ENCODE data around the gene PTPRD. TPM values are rescaled to one million over a fixed set of nuclear protein-coding genes. Genes with fewer than 3 reads are reported as not detected.

The PTPRD gene
- total and polyA plus RNA-seq, 2 of the 4 experiments (the other 2 are of a cell fraction) = 0.07 to 0.18 TPM

- DNase-seq (no peak), ATAC-seq (ENCODE audit: low read depth) (no peak)
- no peak overlapping the region for H4K5ac ChIP-seq (ENCODE audit: low read depth, low read length)
- H2AK9ac ChIP-seq (replicated peaks; ENCODE audit: low read depth, low read length, poor library complexity) = no peak overlapping the region
- H4K91ac ChIP-seq (ENCODE audit: insufficient read depth, low read depth, low read length) = no peak overlapping the region
- CTCF ChIA-PET = no interaction called here
- H3K27ac ChIP-seq (ENCODE audit: insufficient read depth, low read length) = no peak overlapping the region
- H3K56ac ChIP-seq (ENCODE audit: extremely low read depth, insufficient read depth, low read length) = no peak overlapping the region
- no peak overlapping the region for H2AFZ ChIP-seq (replicated peaks; ENCODE audit: low read length, poor library complexity)
- H3K9ac ChIP-seq (ENCODE audit: low read depth, low read length) = no peak overlapping the region
- no peaks in the 10 kb centered on the region for H3K36me3 ChIP-seq (ENCODE audit: control insufficient read depth, insufficient read depth, low read length)
- WGBS, 2 experiments (ENCODE audit: extremely low coverage in 2 of 2, insufficient read length in 1 of 2) = no CpG with 5 or more reads among the region's 1 CpG
- no peaks in the 10 kb centered on the region for H3K4me1 ChIP-seq (ENCODE audit: control insufficient read depth, insufficient read depth, low read length)
- H4K8ac ChIP-seq (ENCODE audit: low read depth in 2 of 2, low read length in 2 of 2) = no peak overlapping the region
- H4K20me1 ChIP-seq (ENCODE audit: insufficient read depth, low read length) = no peaks in the 10 kb centered on the region
- dilution Hi-C loops (cut with HindIII; ENCODE audit: low sequenced_read_pairs, unreplicated experiment) = no loop called here
- H3K18ac ChIP-seq (ENCODE audit: low read depth, low read length) = no peak overlapping the region
- no peak overlapping the region for H3K4me2 ChIP-seq (ENCODE audit: low read depth, low read length)
- no peak overlapping the region for H2BK120ac ChIP-seq (ENCODE audit: low read depth, low read length)
- BruUV-seq (replicated peaks) = no TSS peak
- no peak overlapping the region for H2BK20ac ChIP-seq (ENCODE audit: low read depth, low read length)
- no peak overlapping the region for H2BK5ac ChIP-seq (ENCODE audit: low read depth, low read length, poor library complexity, severe bottlenecking)
- intact Hi-C loops (cut with micrococcal nuclease) = no loop called here
- H2BK15ac ChIP-seq (ENCODE audit: low read depth, low read length) = no peak overlapping the region
- peaks cover 5% of the 10 kb centered on the region; the same call in 1 of the 2 replicates for H3K9me3 ChIP-seq (ENCODE audit: control insufficient read depth, insufficient read depth, low read length)
- no peak overlapping the region for H3K14ac ChIP-seq (replicated peaks; ENCODE audit: low read depth, low read length)
- no peak overlapping the region for H2AK5ac ChIP-seq (ENCODE audit: low read depth, low read length)
- H3K9me1 ChIP-seq (ENCODE audit: insufficient read depth, low read length) = no peaks in the 10 kb centered on the region
- no peak overlapping the region for H3K4me3 ChIP-seq (ENCODE audit: insufficient read depth, low read depth, low read length)
- H3K79me1 ChIP-seq (ENCODE audit: low read depth in 1 of 2, low read length in 2 of 2) = no peaks in the 10 kb centered on the region
- TF ChIP-seq MAFK (IDR thresholded peaks at IDR 0.05; ENCODE audit: low read depth, low read length) = no peak
- TF ChIP-seq RCOR1 (IDR thresholded peaks at IDR 0.05; ENCODE audit: insufficient replicate concordance, low read length) = no peak
- TF ChIP-seq MXI1 (IDR thresholded peaks at IDR 0.05; ENCODE audit: borderline replicate concordance, low read depth, low read length) = no peak
- no peak for TF ChIP-seq SMC3 (IDR thresholded peaks at IDR 0.05; ENCODE audit: low read depth, low read length)
- no peak for TF ChIP-seq RFX5 (IDR thresholded peaks at IDR 0.05; ENCODE audit: low read depth, low read length)
- TF ChIP-seq USF2 (IDR thresholded peaks at IDR 0.05; ENCODE audit: low read depth, low read length) = no peak
- no peak for TF ChIP-seq ELK1 (IDR thresholded peaks at IDR 0.05; ENCODE audit: borderline replicate concordance, low read depth, low read length)
- no peak for TF ChIP-seq RAD21 (IDR thresholded peaks at IDR 0.05; ENCODE audit: low read length)
- TF ChIP-seq CEBPB (IDR thresholded peaks at IDR 0.05; ENCODE audit: low read depth, low read length) = no peak
- TF ChIP-seq CHD1 (IDR thresholded peaks at IDR 0.05; ENCODE audit: low read depth, low read length) = no peak
- no peak for TF ChIP-seq POLR2A (IDR thresholded peaks at IDR 0.05; ENCODE audit: low read depth, low read length)
- no peak for TF ChIP-seq NFE2L2 (IDR thresholded peaks at IDR 0.05; ENCODE audit: low read depth, low read length)
- no peak for TF ChIP-seq FOS (IDR thresholded peaks at IDR 0.05; ENCODE audit: low read depth, low read length)
- TF ChIP-seq MAZ (IDR thresholded peaks at IDR 0.05; ENCODE audit: borderline replicate concordance, low read depth, low read length) = no peak
- TF ChIP-seq BHLHE40 (IDR thresholded peaks at IDR 0.05; ENCODE audit: low read depth, low read length) = no peak
- no peak for TF ChIP-seq CTCF (conservative IDR thresholded peaks at IDR 0.05; ENCODE audit: low read depth, low read length)
- no peak overlapping the region for H3K23ac ChIP-seq (ENCODE audit: low read depth, low read length)
- H3K27me3 ChIP-seq (ENCODE audit: control insufficient read depth, insufficient read depth, low read length) = no peaks in the 10 kb centered on the region
- no peak overlapping the region for H3K4ac ChIP-seq (ENCODE audit: low read depth, low read length)
- in situ Hi-C loops (cut with MboI; ENCODE audit: low sequenced_read_pairs) = no loop called here
- POLR2A ChIA-PET (ENCODE audit: unreplicated experiment) = no interaction called here
Measured at GRCh38 chr9:10525972-10526371, 86.8 kb downstream of the PTPRD start.
